H1 (cell line): Measurements from ENCODE around the gene TDRD3. TPM values are rescaled to one million over a fixed set of nuclear protein-coding genes. Genes with fewer than 3 reads are reported as not detected.

Experiments
- CTCF ChIA-PET: fragments of 300-600 bp; sonication (Branson Sonifier 250); formaldehyde crosslinking; loops from one replicate; lab custom pipeline; 2021; ENCODE audit not compliant: partially characterized antibody; lab: Charles Lee
- POLR2A ChIA-PET: fragments of 300-600 bp; sonication (Branson Sonifier 250); formaldehyde crosslinking; loops from one replicate; lab custom pipeline; 2021; ENCODE audit warnings: inconsistent platforms; ENCODE audit not compliant: partially characterized antibody; lab: Charles Lee
- DNase-seq, 2 experiments: peaks; one replicate each; pipeline versions ENCODE4 v3.0.0 to v3.0.0-alpha.2; 2010 to 2022; ENCODE audit warnings: low spot score in 2 of 2, low read depth in 1 of 2, mixed read lengths in 1 of 2
- FAIRE-seq: peaks from 2 replicates; lab custom pipeline; 2011; peaks lifted over from hg19 to GRCh38; lab: Jason Lieb, UNC
- H2AFZ ChIP-seq: 2 replicates; pipeline ENCODE4 v1.8.1; 2012; ENCODE audit warnings: low read length, inconsistent platforms
- H2AK5ac ChIP-seq: 2 replicates; pipeline ENCODE4 v1.6.1; 2013; ENCODE audit warnings: low read depth, low read length
- H2BK120ac ChIP-seq: replicated peaks from 2 replicates; pipeline ENCODE3; 2013; ENCODE audit warnings: low read depth, low read length, inconsistent platforms
- H2BK12ac ChIP-seq: 2 replicates; pipeline ENCODE4 v1.6.1; 2013; ENCODE audit warnings: low read depth, low read length
- H2BK15ac ChIP-seq: 2 replicates; pipeline ENCODE4 v1.6.1; 2013; ENCODE audit warnings: low read length
- H2BK20ac ChIP-seq: 2 replicates; pipeline ENCODE4 v1.6.1; 2013; ENCODE audit warnings: low read length
- H2BK5ac ChIP-seq: 2 replicates; pipeline ENCODE4 v1.6.1; 2013; ENCODE audit warnings: low read depth, low read length
- H3K14ac ChIP-seq: 2 replicates; pipeline ENCODE4 v1.6.1; 2013; ENCODE audit warnings: inconsistent platforms; ENCODE audit not compliant: insufficient read length
- H3K18ac ChIP-seq: 2 replicates; pipeline ENCODE4 v1.6.1; 2013; ENCODE audit warnings: low read length; ENCODE audit errors: extremely low read depth
- H3K23ac ChIP-seq: 2 replicates; pipeline ENCODE4 v1.6.1; 2013; ENCODE audit warnings: inconsistent platforms; ENCODE audit not compliant: insufficient read length
- H3K23me2 ChIP-seq: 2 replicates; pipeline ENCODE4 v1.6.1; 2013; ENCODE audit warnings: low read depth, low read length
- H3K27ac ChIP-seq: 2 replicates; pipeline ENCODE4 v1.6.1; 2011; ENCODE audit warnings: low read depth, low read length, inconsistent platforms
- H3K27me3 ChIP-seq, 4 experiments: replicated peaks in 1 of 4; 1 replicate in 1 of 4; 2 replicates in 3 of 4; pipeline versions ENCODE4 v1.6.1 to v1.8.1; 2011 to 2013; ENCODE audit warnings: low read length in 3 of 4, mild to moderate bottlenecking in 3 of 4, inconsistent platforms in 2 of 4, mixed read lengths in 2 of 4, moderate library complexity in 1 of 4; ENCODE audit not compliant: control insufficient read depth in 3 of 4, insufficient read depth in 3 of 4; ENCODE audit errors: extremely low read depth in 1 of 4
- H3K36me3 ChIP-seq, 4 experiments: 2 replicates each; pipeline versions ENCODE4 v1.6.1 to v1.8.1; 2011 to 2013; ENCODE audit warnings: mild to moderate bottlenecking in 4 of 4, low read length in 3 of 4, moderate library complexity in 2 of 4, control low read depth in 1 of 4, inconsistent platforms in 1 of 4; ENCODE audit not compliant: insufficient read depth in 4 of 4, control insufficient read depth in 2 of 4
- H3K4ac ChIP-seq: replicated peaks from 2 replicates; pipeline ENCODE3; 2013; ENCODE audit warnings: low read length, low read depth, mixed read lengths, inconsistent platforms; ENCODE audit not compliant: insufficient read length
- H3K4me1 ChIP-seq, 4 experiments: replicated peaks in 1 of 4; 1 replicate in 1 of 4; 2 replicates in 3 of 4; pipeline versions ENCODE4 v1.6.1 to v1.8.1; 2011 to 2013; ENCODE audit warnings: low read length in 3 of 4, inconsistent platforms in 2 of 4, mixed read lengths in 1 of 4; ENCODE audit not compliant: insufficient read depth in 4 of 4, control insufficient read depth in 3 of 4
- H3K4me2 ChIP-seq, 2 experiments: 2 replicates each; pipeline versions ENCODE4 v1.6.1 to v1.8.1; 2011 to 2013; ENCODE audit warnings: low read depth in 2 of 2, low read length in 2 of 2, control low read depth in 1 of 2, inconsistent platforms in 1 of 2, mild to moderate bottlenecking in 1 of 2; ENCODE audit not compliant: insufficient read depth in 1 of 2
- H3K4me3 ChIP-seq, 4 experiments: fragments of 200-600, 300-600 bp in 1 of 4; sonication (generic), shearing (Covaris generic), sonication (Bioruptor Twin) in 1 of 4; 2 replicates each; pipeline versions ENCODE4 v1.5.1 to v1.8.1; 2011 to 2016; ENCODE audit warnings: low read length in 4 of 4, low read depth in 3 of 4, control low read depth in 2 of 4, inconsistent platforms in 2 of 4, mild to moderate bottlenecking in 2 of 4, mixed read lengths in 1 of 4, moderate library complexity in 1 of 4; ENCODE audit not compliant: insufficient read depth in 2 of 4; ENCODE audit errors: extremely low read depth in 1 of 4
- H3K56ac ChIP-seq: replicated peaks from 2 replicates; pipeline ENCODE3; 2013; ENCODE audit warnings: low read depth, mild to moderate bottlenecking, mixed read lengths, low read length, inconsistent platforms; ENCODE audit not compliant: insufficient read length
- H3K79me1 ChIP-seq: 2 replicates; pipeline ENCODE4 v1.6.1; 2013; ENCODE audit warnings: low read depth, low read length, control low read depth
- H3K79me2 ChIP-seq, 2 experiments: 2 replicates each; pipeline versions ENCODE4 v1.6.1 to v1.8.1; 2012 to 2013; ENCODE audit warnings: low read length in 2 of 2, mild to moderate bottlenecking in 2 of 2, inconsistent platforms in 1 of 2; ENCODE audit not compliant: insufficient read depth in 2 of 2, control insufficient read depth in 1 of 2
- H3K9ac ChIP-seq, 4 experiments: replicated peaks in 1 of 4; 1 replicate in 1 of 4; 2 replicates in 3 of 4; pipeline versions ENCODE4 v1.6.1 to v1.8.1; 2011 to 2013; ENCODE audit warnings: low read depth in 3 of 4, low read length in 3 of 4, control low read depth in 2 of 4, mild to moderate bottlenecking in 2 of 4, moderate library complexity in 2 of 4, inconsistent platforms in 1 of 4; ENCODE audit errors: extremely low read depth in 1 of 4
- H3K9me3 ChIP-seq, 2 experiments: 2 replicates each; pipeline versions ENCODE4 v1.6.1 to v1.8.1; 2012 to 2013; ENCODE audit warnings: mild to moderate bottlenecking in 2 of 2, moderate library complexity in 2 of 2, control low read depth in 1 of 2, inconsistent platforms in 1 of 2, low read depth in 1 of 2, low read length in 1 of 2, mixed read lengths in 1 of 2; ENCODE audit not compliant: insufficient read depth in 2 of 2
- H4K20me1 ChIP-seq, 2 experiments: replicated peaks in 1 of 2; 2 replicates each; pipeline versions ENCODE3 to v1.8.1; 2011 to 2013; ENCODE audit warnings: inconsistent platforms in 2 of 2, low read length in 2 of 2, mild to moderate bottlenecking in 1 of 2; ENCODE audit not compliant: insufficient read depth in 2 of 2, control insufficient read depth in 1 of 2
- H4K5ac ChIP-seq: 2 replicates; pipeline ENCODE4 v1.6.1; 2013; ENCODE audit warnings: low read length, low read depth, mixed read lengths, inconsistent platforms; ENCODE audit not compliant: insufficient read length
- H4K8ac ChIP-seq: 2 replicates; pipeline ENCODE4 v1.8.0; 2013; ENCODE audit warnings: mild to moderate bottlenecking, moderate library complexity, low read length, inconsistent platforms; ENCODE audit not compliant: insufficient read depth; ENCODE audit errors: extremely low read depth
- H4K91ac ChIP-seq: replicated peaks from 2 replicates; pipeline ENCODE3; 2013; ENCODE audit warnings: low read length, mixed read lengths, inconsistent platforms; ENCODE audit not compliant: insufficient read length
- EGR1 ChIP-seq: IDR thresholded peaks from 2 replicates; pipeline ENCODE4 v1.6.1; 2011; ENCODE audit warnings: low read depth, low read length, borderline replicate concordance
- JUN ChIP-seq: IDR thresholded peaks from 2 replicates; pipeline ENCODE4 v1.6.1; 2011; ENCODE audit warnings: low read depth, mild to moderate bottlenecking, improper control_type of control experiment, low read length
- PHF8 ChIP-seq: fragments of 200-600 bp; sonication (generic); conservative IDR thresholded peaks from 2 replicates; pipeline ENCODE4 v1.7.1; 2012; ENCODE audit warnings: low read depth, mild to moderate bottlenecking, inconsistent platforms, low read length, moderate library complexity
- POLR2A ChIP-seq, 2 experiments: IDR thresholded peaks; 1 replicate in 1 of 2; 2 replicates in 1 of 2; pipeline ENCODE4 v1.6.1; 2011; ENCODE audit warnings: low read depth in 2 of 2, low read length in 2 of 2, mild to moderate bottlenecking in 2 of 2; ENCODE audit errors: control extremely low read depth in 1 of 2
- SP2 ChIP-seq: IDR thresholded peaks from 2 replicates; pipeline ENCODE4 v1.6.1; 2012; ENCODE audit warnings: mild to moderate bottlenecking, low read length, inconsistent platforms
- WGBS, 2 experiments: shearing (Covaris generic) in 1 of 2; methylation state at CpG; one replicate each; pipeline versions ENCODE4 v1.1.6 to v1.1.7; 2013 to 2015; ENCODE audit warnings: low lambda C conversion rate in 2 of 2, mixed read lengths in 2 of 2, inconsistent platforms in 1 of 2, low coverage in 1 of 2, missing lambda C conversion rate in 1 of 2; ENCODE audit not compliant: insufficient replicate concordance in 2 of 2, insufficient coverage in 1 of 2, insufficient read length in 1 of 2; ENCODE audit errors: extremely low coverage in 1 of 2, missing lambda C conversion rate in 1 of 2; 5-methylcytosine and 5-hydroxymethylcytosine counted together
- polyA plus RNA-seq, 7 experiments: library from polyadenylated mRNA; depleted of rRNA in 3 of 7; stranded (reverse) in 5 of 7; unstranded in 2 of 7; fragments of >200 nt in 5 of 7; fragments of 200-250 nt in 2 of 7; gene quantifications; 1 replicate in 5 of 7; 2 replicates in 1 of 7; 4 replicates in 1 of 7; pipeline versions ENCODE4 v1.2.1 to v1.2.3, GENCODE V29; 2011 to 2013; ENCODE audit warnings: missing spikeins in 2 of 7, mixed read lengths in 2 of 7
- total RNA-seq: library from RNA; stranded (reverse); fragmentation: NEBNext Ultra II Directional; extraction: Animal tissue kit (Norgen Biotek cat#: 25700); gene quantifications from 2 replicates; pipeline ENCODE4 v1.2.1, GENCODE V29; 2021

TDRD3 gene
- total and polyA plus RNA-seq, 2 of the 8 experiments (the other 6 are each of a cell fraction or from before 2014, with no cell fraction given) = 2.5 to 14.7 TPM

DNA sequence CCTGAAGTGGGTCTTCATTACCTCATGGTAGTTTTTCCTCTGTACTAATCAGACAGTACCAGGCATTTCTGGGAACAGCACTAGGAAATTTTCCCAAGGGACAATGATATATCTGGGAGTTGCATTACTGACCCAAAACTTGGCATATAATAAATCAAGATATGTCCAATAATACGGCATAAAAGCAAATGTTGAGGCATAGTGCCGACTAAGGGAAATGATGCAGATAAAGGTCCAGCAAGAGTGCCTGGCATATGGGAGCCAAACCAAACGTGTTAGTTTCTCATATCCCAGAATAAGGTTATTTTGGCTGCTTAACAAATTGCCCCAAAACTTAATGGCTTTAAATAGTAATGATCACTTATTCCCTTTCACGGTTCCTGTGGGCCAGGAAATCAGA is 12.1 kb upstream of the TDRD3 start:
- no peaks in the 10 kb centered on the region for H3K79me1 ChIP-seq
- H4K91ac ChIP-seq = no peak overlapping the region
- H4K20me1 ChIP-seq = no peaks in the 10 kb centered on the region
- no peak overlapping the region for H2BK20ac ChIP-seq
- TF ChIP-seq SP2 (no peak), POLR2A (IDR thresholded peaks at IDR 0.05; ENCODE audit: control extremely low read depth in 1 of 2, low read depth in 2 of 2, low read length in 2 of 2) (no peak), PHF8 (no peak), EGR1 (no peak), JUN (no peak)
- FAIRE-seq (no peak), DNase-seq (no peak)
- no peaks in the 10 kb centered on the region for H3K27me3 ChIP-seq
- WGBS, 2 experiments = 86% methylated on average over 4 of the region's 4 CpGs; no CpG with 5 or more reads in 1 of the 2 experiments
- no peak overlapping the region for H3K23ac ChIP-seq
- no peak overlapping the region for H3K4me3 ChIP-seq
- H3K4me1 ChIP-seq = no peaks in the 10 kb centered on the region; a peak in 1 of 7 replicates
- H3K4me2 ChIP-seq = no peak overlapping the region
- H3K23me2 ChIP-seq = no peaks in the 10 kb centered on the region; the same call in 1 of the 2 replicates
- H2BK120ac ChIP-seq = no peak overlapping the region
- no peak overlapping the region for H3K56ac ChIP-seq
- H2BK15ac ChIP-seq = no peak overlapping the region
- H2BK12ac ChIP-seq = no peak overlapping the region
- no peaks in the 10 kb centered on the region for H3K79me2 ChIP-seq
- no peak overlapping the region for H3K18ac ChIP-seq
- no peak overlapping the region for H2BK5ac ChIP-seq
- no peak overlapping the region for H3K14ac ChIP-seq
- ChIA-PET CTCF (interaction anchor here (2.2 kb wide), 1 partner anchor 16 kb away, joined by 10 read pairs; no protein-coding TSS in a partner anchor), POLR2A (no interaction called here)
- H3K4ac ChIP-seq = no peak overlapping the region
- no peaks in the 10 kb centered on the region for H3K36me3 ChIP-seq
- no peak overlapping the region for H3K27ac ChIP-seq
- H2AK5ac ChIP-seq = no peak overlapping the region
- no peak overlapping the region for H3K9ac ChIP-seq
- H4K5ac ChIP-seq = no peak overlapping the region
- no peak overlapping the region for H4K8ac ChIP-seq
- H3K9me3 ChIP-seq = no peaks in the 10 kb centered on the region
- peak overlapping the region; percentile 40; the same call in 1 of the 2 replicates for H2AFZ ChIP-seq
